ENCODE measurements around the gene TSC22D3.

- TF ChIP-seq, protein P1, sequence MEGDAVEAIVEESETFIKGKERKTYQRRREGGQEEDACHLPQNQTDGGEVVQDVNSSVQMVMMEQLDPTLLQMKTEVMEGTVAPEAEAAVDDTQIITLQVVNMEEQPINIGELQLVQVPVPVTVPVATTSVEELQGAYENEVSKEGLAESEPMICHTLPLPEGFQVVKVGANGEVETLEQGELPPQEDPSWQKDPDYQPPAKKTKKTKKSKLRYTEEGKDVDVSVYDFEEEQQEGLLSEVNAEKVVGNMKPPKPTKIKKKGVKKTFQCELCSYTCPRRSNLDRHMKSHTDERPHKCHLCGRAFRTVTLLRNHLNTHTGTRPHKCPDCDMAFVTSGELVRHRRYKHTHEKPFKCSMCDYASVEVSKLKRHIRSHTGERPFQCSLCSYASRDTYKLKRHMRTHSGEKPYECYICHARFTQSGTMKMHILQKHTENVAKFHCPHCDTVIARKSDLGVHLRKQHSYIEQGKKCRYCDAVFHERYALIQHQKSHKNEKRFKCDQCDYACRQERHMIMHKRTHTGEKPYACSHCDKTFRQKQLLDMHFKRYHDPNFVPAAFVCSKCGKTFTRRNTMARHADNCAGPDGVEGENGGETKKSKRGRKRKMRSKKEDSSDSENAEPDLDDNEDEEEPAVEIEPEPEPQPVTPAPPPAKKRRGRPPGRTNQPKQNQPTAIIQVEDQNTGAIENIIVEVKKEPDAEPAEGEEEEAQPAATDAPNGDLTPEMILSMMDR (IDR thresholded peaks at IDR 0.05) = no peak
- TF ChIP-seq POLR2AphosphoS5 (IDR thresholded peaks at IDR 0.05) = no peak
Observed at GRCh38 chrX:107755721-107756120, 19.9 kb downstream of the TSC22D3 start.

Measured in stomach (tissue), 4 donors.